Effector CD8-positive, alpha-beta T cell (primary cell): Measurements from ENCODE around the gene CREG2.
"Not testable (repeated sequence)": the region's sequence is repeated elsewhere in the genome, so short reads cannot be mapped to it uniquely, and the experiment has no call there.

Experiments
- DNase-seq: peaks from one replicate; lab custom pipeline; 2025; lab: John Stamatoyannopoulos, UW

CREG2 gene

GRCh38 chr2:101374821-101375561 lies 12.3 kb downstream of the CREG2 start:
- no peak for DNase-seq

- no peak for DNase-seq
These were observed 14.5 kb downstream of the CREG2 start for GRCh38 chr2:101372792-101373191.

DNA sequence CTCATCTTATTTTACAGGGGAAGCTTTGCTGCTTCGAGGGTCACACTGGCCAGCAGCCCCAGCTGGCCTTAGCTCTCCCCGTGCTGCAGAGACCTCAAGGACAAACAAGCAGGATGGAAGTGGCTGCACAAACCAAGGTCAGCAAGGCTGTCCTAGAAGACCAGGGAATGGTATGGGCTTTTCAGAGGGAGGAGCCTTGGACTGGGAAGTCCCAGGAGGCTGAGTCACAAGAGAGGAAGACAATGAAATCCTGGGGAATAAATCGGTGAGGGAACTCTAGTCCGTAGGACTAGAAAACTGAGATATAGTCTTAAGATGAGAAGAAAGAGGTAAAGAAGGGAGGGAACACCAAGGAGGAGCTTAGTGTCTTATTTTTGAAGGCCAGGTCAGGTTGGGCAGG lies 15.7 kb downstream of the CREG2 start:
- no peak for DNase-seq

- no peak for DNase-seq
These were observed 18.2 kb downstream of the CREG2 start for GRCh38 chr2:101369100-101369499.

GRCh38 chr2:101368376-101368775 lies 18.9 kb downstream of the CREG2 start:
- no peak for DNase-seq

DNA sequence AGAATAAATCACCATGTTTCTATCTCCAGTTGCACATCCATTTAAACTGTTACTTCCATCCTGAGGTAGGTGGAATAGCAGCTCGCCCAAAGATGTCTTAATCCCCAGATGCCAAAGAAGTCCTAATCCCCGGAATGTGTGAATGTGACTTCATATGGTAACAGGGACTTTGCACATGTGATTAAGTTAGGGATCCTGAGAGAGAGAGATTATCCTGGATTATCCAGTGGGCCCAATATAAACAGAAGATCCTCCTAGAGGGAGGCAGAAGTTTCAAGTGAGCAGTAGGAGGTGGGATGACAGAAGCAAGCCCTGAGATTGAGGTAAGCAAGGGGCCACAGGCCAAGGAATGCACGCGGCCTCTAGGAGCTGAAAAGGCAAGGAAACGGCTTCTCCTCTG lies 19.8 kb downstream of the CREG2 start:
- DNase-seq = no peak

- no peak for DNase-seq
These were observed 22.4 kb downstream of the CREG2 start for GRCh38 chr2:101364878-101365277.

- DNase-seq = no peak
These were observed 24.5 kb downstream of the CREG2 start for GRCh38 chr2:101362777-101363176.

GRCh38 chr2:101362316-101362715 lies 25.0 kb downstream of the CREG2 start:
- no peak for DNase-seq

DNA sequence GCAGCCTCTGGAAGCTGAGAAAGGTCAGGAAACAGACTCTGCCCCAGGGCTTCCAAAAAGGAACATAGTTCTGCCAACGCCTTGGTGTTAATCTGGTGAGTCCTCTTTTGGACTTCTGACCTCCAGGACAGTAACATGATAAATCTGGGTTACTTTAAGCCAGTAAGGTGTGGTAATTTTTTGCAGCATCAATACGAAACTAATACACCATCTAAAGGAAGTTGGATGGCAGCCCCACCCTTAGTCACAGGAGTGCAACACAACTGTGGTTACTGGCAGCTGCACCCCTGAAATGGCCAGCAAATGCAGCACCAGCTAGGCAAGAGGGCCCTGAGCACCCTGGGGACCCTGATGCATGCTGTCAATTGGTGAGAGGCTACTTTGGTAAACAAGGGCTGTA lies 25.8 kb downstream of the CREG2 start:
- DNase-seq = no peak

DNA sequence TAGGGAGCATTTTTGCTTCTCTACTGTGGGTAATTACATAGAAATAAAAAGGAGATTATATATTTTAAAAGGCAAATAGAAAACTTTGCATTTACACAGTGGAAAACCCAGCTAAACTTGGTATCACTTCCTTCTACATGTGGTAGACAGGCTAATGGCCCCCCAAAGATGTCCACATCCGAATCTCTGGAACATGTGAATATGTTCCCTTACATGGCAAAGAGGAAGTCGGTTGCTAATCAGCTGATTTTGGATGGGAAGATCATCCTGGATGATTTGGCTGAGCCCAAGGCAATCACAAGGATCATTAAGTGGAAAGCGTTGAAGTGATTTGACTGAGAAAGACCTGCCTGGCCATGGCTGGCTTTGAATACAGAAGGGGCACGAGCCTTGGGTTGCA lies 26.2 kb downstream of the CREG2 start:
- DNase-seq = no peak

GRCh38 chr2:101360232-101360631 lies 27.1 kb downstream of the CREG2 start:
- no peak for DNase-seq

- DNase-seq = no peak
These were observed 27.8 kb downstream of the CREG2 start for GRCh38 chr2:101359410-101359954.

GRCh38 chr2:101357376-101357775 lies 29.9 kb downstream of the CREG2 start:
- DNase-seq = no peak

DNA sequence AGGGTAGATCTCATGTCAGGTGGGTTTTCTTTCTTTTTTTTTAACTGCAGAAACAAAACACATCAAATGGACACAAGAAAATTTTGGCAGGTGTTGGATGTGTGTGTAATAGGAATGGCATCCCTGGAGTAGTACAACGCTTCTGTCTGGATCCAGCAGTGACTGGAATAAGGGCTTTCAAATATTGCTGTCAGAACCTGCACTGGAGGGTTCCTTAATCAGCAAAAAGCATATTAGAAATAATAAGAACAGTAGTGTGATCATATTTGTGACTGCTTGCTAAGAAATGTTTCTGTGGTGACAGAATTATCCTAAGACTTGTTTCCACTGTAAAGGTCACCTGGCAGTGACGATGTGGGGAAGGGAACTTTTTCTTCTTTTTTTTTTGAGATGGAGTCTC lies 30.8 kb downstream of the CREG2 start:
- DNase-seq = no peak

GRCh38 chr2:101356055-101356454 lies 31.2 kb downstream of the CREG2 start:
- no peak for DNase-seq

DNA sequence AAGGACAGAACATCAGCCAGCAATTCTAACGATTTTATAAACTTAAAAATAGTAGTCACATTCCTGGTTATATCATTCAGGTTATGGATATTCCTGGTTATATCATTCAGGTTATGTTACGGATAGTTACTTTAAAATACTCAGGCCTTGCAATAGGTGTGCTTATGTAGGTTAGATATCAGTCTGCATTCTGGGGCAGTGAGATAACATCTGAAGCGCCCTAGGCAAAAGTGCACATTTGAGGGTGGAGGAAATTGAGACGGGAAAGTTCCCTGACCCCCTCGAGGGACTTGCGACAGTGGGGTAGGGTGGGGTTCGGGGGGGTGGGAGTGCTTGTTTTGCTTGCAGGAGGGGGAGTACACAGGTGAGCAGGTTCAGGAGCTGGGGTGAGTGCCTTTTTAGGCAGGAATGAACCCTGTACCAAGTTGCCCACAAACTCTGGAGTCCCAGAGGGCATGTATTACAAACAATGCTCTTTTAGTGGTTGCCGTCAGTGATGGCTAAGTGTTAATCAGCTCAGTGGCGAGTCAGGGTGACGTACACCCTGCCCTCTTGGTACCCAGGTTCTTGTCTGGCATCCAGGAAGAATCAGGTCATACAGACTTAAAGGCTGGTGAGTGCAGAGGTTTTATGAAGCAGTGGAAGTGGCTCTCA lies 31.8 kb downstream of the CREG2 start:
- DNase-seq = no peak

- DNase-seq = no peak
These were observed 32.6 kb downstream of the CREG2 start for GRCh38 chr2:101354420-101355311.

DNA sequence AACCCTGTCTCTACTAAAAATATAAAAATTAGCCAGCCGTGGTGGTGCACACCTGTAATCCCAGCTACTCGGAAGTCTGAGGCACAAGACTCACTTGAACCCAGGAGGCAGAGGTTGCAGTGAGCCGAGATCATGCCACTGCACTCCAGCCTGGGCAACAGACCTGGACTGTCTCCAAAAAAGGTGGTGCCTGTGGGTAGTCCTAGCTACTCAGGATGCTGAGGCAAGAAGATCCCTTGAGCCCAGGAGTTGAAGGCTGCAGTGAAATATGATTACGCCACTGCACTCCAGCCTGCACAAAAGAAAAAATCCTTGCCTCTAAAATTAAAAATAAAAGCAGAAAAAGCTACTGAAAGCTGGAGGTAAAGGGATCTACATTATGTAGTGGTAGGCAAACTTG lies 34.7 kb downstream of the CREG2 start:
- DNase-seq = not testable (repeated sequence)

- DNase-seq = no peak
These were observed 36.1 kb downstream of the CREG2 start for GRCh38 chr2:101351207-101351606.

GRCh38 chr2:101349893-101350662 lies 37.2 kb downstream of the CREG2 start:
- no peak for DNase-seq

- DNase-seq = no peak
These were observed 38.4 kb downstream of the CREG2 start for GRCh38 chr2:101348883-101349282.
